GM08714 (cell line): ENCODE data around the gene MREG.
A peak's percentile ranks its signal among the peaks of the same experiment; 100 is the strongest.
"Not testable (repeated sequence)": the region's sequence is repeated elsewhere in the genome, so short reads cannot be mapped to it uniquely, and the experiment has no call there.

Experiments used
- H3K4me3 ChIP-seq: fragments of 200-500 bp; sonication (Bioruptor generic); 2 replicates; pipeline ENCODE4 v1.5.1; 2014; ENCODE audit warnings: mild to moderate bottlenecking, low read length, inconsistent platforms
- ZNF274 ChIP-seq: IDR thresholded peaks from 2 replicates; pipeline ENCODE4 v1.6.1; 2012; ENCODE audit warnings: mild to moderate bottlenecking, low read depth, low read length

MREG gene

GRCh38 chr2:216012133-216012829 is 1.1 kb downstream of the MREG start:
- TF ChIP-seq ZNF274, result no peak
- H3K4me3 ChIP-seq, result peak overlapping the region; percentile 98

- not testable (repeated sequence) for H3K4me3 ChIP-seq
Observed at GRCh38 chr2:216009215-216009614, 4.1 kb downstream of the MREG start.

DNA sequence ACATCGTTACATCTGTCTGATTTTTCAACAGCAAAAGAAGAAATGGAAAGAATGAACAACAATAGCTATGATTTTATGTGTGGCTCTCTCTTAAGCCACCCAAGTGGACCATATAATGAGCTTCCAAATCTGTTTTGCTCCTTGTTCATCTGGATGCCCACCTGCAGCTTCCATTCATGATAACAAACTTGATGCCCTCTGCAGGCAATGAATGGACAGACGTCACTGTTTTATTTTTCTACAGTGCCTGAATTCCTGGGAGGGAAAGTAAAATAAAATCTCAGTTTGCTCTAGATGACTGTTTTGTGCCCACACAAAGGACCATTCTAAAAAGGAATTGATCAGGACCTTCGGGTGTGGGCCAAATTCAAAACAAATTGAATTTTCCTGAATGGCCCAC is 5.0 kb downstream of the MREG start:
- TF ChIP-seq ZNF274, result no peak

GRCh38 chr2:216006164-216006663 is 7.1 kb downstream of the MREG start:
- TF ChIP-seq ZNF274, result no peak
- H3K4me3 ChIP-seq, result peak overlapping the region; percentile 47; the same call in 1 of the 2 replicates

More for the DNA sequence above, 5.0 kb downstream of the MREG start:
- no peak overlapping the region for H3K4me3 ChIP-seq

DNA sequence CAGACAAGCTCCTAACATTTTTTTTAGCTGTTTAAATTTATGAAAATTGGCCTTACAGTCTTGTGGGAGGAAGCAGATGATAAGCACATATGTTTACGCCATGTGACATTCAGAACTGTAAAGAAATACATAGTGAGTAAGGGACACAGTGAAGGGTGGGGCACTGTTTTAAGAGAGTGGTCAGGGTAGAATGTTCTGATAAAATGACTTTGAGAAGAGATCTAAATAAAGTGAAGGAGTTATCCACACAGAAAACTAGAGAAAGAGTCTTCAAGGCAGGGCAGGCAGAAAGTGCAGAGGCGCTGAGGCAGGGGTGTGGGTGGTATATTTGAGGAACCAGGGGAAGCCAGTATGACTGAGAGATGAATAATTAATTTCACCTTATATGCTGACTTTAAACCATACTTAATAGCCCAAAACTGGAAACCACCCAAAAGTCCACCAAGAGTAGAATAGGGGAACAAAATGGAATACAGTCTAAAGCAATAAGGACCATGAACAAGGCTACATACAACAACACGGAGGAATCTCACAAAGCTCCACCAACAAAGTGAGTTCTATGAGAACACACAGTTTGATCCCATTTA is 8.6 kb downstream of the MREG start:
- no peak overlapping the region; the same call in 1 of the 2 replicates for H3K4me3 ChIP-seq

DNA sequence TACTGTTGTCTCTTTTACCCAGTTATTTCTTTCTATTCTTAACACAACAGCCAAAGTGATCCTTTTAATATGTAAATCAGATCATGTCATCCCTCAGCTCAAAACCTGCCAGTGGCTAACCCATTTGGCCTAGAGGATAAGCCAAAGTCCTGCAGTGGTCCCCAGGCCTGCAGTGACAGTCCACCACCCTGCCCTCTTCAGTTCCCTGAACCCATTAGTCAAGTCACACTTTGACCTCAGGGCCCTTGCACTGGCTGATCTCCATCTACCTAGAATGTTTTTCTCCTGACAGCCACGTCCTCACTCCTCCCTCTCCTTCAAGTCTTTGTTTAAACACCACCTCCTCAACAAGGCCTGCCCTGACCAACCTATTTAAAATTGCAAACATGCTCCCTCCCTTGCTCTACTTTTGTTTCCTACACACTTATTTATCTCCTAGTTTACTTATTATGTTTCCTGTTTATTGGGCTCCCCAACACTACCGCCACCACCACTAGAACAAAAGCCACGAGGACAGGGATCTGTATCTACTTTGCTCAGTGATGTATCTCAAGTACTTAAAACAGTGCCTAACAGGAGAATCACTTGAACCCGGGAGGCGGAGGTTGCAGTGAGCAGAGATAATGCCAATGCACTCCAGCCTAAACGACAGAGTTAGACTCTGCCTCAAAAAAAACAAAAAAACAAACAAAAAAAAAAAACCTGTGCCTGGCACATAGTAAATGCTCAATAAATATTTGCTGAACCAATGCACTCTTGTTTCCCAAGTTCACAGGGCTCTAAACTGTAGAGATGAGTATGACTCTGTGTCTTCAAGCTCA is 9.3 kb downstream of the MREG start:
- no peak for TF ChIP-seq ZNF274
- no peak overlapping the region for H3K4me3 ChIP-seq

More for the DNA sequence above, 8.6 kb downstream of the MREG start:
- no peak for TF ChIP-seq ZNF274

DNA sequence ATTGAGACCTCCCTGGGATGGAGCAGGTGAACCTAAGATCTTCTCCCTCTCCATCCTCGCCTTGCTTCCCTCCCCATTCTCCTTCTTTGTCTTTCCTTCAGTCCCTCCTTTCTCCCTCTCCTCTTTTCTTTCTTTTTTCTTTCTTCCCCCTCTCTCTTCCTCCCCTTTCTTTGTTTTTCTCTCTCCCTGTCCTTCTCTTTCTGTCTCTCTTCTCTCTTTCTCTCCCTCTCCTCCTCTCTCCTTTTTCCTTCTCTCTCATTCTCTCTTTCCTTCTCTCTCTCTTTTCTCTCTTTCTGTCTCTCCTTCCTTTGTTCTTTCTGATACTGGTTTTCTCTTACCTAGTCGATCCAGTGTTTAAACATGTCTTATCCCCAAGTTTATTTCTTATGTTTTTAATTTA is 10.7 kb downstream of the MREG start:
- no peak overlapping the region; the same call in 1 of the 2 replicates for H3K4me3 ChIP-seq
- no peak for TF ChIP-seq ZNF274

DNA sequence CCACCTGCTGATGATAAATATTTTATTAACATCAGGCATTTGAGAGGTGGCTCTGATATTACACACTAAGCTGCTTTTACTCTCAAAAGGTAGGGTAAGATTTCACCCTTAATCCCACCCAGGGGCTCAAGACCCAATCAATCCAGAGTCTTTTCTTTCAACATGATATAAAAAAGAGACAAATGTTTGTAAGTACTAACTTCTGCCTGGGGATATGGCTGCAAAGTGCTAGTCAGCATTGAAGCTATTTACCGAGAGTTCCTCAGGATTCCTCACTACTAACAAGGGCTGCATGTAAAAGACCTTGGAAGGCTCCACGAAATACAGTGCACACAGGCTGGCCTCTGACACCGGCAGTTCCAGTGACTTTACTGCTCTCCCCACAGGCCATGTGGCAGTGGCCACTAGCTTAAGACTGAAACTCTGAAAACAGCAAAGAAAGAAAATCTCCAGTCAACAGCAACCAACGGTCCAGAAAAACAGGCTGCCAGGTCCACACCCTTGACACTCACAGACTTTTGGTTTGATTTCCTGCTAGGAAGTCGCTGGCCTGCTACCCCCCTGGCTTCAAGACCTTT is 11.2 kb downstream of the MREG start:
- no peak overlapping the region; the same call in 1 of the 2 replicates for H3K4me3 ChIP-seq
- TF ChIP-seq ZNF274, result no peak

DNA sequence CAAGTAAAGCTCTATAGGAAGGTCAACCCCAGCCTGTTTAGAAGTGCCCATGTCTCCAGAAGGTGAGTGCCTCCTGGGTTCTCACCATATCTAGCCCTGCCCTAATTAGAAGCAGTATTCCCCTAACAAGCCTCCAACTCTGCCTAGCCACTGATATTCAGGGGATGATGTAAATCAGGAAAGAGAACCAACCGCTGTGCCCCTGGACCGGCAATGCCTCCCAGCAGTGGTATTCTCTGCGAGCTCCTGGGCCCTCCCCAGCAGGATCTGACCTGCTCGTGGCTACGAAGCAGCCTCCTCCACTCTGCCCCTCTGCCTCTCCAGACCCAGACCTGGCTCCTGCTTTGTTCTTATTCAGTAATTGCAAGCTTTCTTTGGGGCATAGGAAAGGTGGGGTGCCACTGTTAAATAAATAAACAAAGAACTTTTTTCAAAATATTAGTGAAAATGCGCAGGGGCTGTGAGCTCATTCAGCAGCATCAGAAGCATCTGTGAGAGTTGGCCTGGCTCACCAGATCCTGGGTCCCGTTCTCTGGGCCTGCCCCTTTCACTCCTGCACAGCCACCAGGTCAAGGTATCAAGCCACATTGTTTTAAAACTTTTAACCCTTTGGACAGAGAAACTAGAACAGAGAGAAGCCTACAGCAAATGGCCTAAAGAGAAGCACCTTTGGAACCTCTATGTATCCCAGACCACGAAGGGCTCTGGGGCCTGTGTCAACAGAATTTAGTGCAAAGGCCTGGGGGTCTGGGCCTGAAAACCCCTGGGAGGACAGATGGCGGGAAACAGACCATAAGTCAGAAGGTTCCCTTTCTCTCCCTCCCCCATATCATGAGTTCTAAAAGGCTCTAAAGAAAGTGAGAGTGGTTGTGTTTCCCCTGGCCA is 11.9 kb downstream of the MREG start:
- TF ChIP-seq ZNF274, result no peak
- peak overlapping the region; percentile 26; the same call in 1 of the 2 replicates for H3K4me3 ChIP-seq

DNA sequence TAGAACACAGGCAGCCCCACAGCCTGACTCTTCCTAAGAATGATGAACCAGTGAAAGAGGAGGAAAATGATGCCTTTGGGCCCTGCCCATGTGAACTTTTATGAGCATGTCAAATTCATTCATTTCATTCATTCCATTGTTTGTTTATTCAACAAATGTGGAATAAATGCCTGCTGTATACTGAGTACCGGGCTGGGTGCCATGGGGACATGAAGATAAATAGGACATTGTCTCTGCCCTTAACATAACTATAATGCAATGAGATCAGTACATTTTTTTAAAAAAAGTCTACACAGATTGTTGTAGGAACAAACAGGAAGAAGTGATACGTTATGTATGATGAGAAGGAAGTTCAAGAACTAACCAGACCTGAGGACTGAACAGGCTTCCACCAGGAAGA is 14.7 kb downstream of the MREG start:
- H3K4me3 ChIP-seq, result no peak overlapping the region
- TF ChIP-seq ZNF274, result no peak

GRCh38 chr2:215997219-215997618 is 16.1 kb downstream of the MREG start:
- no peak for TF ChIP-seq ZNF274

GRCh38 chr2:215994911-215995310 is 18.4 kb downstream of the MREG start:
- H3K4me3 ChIP-seq, result no peak overlapping the region
- TF ChIP-seq ZNF274, result no peak

More at GRCh38 chr2:215997219-215997618, 16.1 kb downstream of the MREG start:
- H3K4me3 ChIP-seq, result no peak overlapping the region

DNA sequence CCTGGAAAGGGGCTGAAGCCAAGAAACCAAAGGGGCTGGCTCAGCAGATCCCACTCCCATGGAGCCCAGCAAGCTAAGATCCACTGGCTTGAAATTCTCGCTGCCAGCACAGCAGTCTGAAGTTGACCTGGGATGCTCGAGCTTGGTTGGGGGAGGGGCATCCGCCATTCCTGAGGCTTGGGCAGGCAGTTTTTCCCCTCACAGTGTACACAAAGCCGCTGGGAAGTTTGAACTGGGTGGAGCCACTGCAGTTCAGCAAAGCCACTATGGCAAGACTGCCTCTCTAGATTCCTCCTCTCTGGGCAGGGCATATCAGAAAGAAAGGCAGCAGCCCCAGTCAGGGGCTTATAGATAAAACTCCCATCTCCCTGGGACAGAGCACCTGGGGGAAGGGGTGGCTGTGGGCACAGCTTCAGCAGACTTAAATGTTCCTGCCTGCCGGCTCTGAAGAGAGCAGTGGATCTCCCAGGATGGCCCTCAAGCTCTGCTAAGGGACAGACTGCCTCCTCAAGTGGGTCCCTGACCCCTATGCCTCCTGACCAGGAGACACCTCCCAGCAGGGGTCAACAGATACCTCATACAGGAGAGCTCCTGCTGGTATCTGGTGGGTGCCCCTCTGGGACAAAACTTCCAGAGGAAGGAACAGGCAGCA is 24.7 kb downstream of the MREG start:
- not testable (repeated sequence) for H3K4me3 ChIP-seq
